Astrocyte of the spinal cord (primary cell): ENCODE measurements around the gene RNF34.

Experiments
- DNase-seq: peaks from one replicate; pipeline ENCODE4 v3.0.0; 2011; ENCODE audit warnings: low read depth, low spot score
- H3K4me3 ChIP-seq: 2 replicates; pipeline ENCODE4 v1.5.1; 2011; ENCODE audit warnings: low read depth, mild to moderate bottlenecking, low read length, moderate library complexity
- CTCF ChIP-seq: IDR thresholded peaks from 2 replicates; pipeline ENCODE4 v1.5.1; 2012; ENCODE audit warnings: low read depth, mild to moderate bottlenecking, low read length, inconsistent platforms
- in situ Hi-C: cut with HindIII; loops from 2 replicates; pipeline ENCODE4 v1.10.0; 2017; ENCODE audit warnings: low sequenced_read_pairs

Gene RNF34

GRCh38 chr12:121470751-121471150, 70.8 kb downstream of the RNF34 start:
- DNase-seq, result no peak
- no peak overlapping the region for H3K4me3 ChIP-seq
- TF ChIP-seq CTCF, result no peak
- in situ Hi-C loops, result no loop called here

- DNase-seq, result no peak
- no peak for TF ChIP-seq CTCF
- H3K4me3 ChIP-seq, result no peak overlapping the region
- in situ Hi-C loops, result no loop called here
These were observed 72.4 kb downstream of the RNF34 start for GRCh38 chr12:121472150-121472905.
